ENCODE measurements around the gene CDCA7L.
A peak's percentile ranks its signal among the peaks of the same experiment; 100 is the strongest.

The CDCA7L gene

GRCh38 chr7:21945454-21946221, at the start of gene CDCA7L:
Gene CDCA7L, minus strand, starts transcription at chr7:21945899. Its CDS starts 95 bp downstream, at chr7:21945804.
- peak; percentile 93 for ATAC-seq
- peaks cover 54% of the 10 kb centered on the region for H3K4me1 Mint-ChIP-seq
- H3K27ac Mint-ChIP-seq = peak within 1 kb of the TSS; percentile 99
- peak within 1 kb of the TSS; percentile 94 for H3K4me3 Mint-ChIP-seq
- no peaks in the 10 kb centered on the region for H3K27me3 Mint-ChIP-seq
- H3K9me3 Mint-ChIP-seq = no peaks in the 10 kb centered on the region
- no peaks in the 10 kb centered on the region for H3K36me3 Mint-ChIP-seq

- H3K4me3 Mint-ChIP-seq = no peak overlapping the region
- no peaks in the 10 kb centered on the region for H3K27me3 Mint-ChIP-seq
- no peak overlapping the region for H3K27ac Mint-ChIP-seq
- no peaks in the 10 kb centered on the region for H3K9me3 Mint-ChIP-seq
- no peaks in the 10 kb centered on the region for H3K4me1 Mint-ChIP-seq
- ATAC-seq = no peak
- H3K36me3 Mint-ChIP-seq = no peaks in the 10 kb centered on the region
These were observed 40.4 kb upstream of the CDCA7L start for GRCh38 chr7:21986096-21986495.

GRCh38 chr7:21984042-21984441, 38.3 kb upstream of the CDCA7L start:
- H3K4me1 Mint-ChIP-seq = no peaks in the 10 kb centered on the region
- no peaks in the 10 kb centered on the region for H3K36me3 Mint-ChIP-seq
- no peaks in the 10 kb centered on the region for H3K9me3 Mint-ChIP-seq
- H3K4me3 Mint-ChIP-seq = no peak overlapping the region
- H3K27ac Mint-ChIP-seq = no peak overlapping the region
- H3K27me3 Mint-ChIP-seq = no peaks in the 10 kb centered on the region
- ATAC-seq = no peak

GRCh38 chr7:21983056-21983455, 37.4 kb upstream of the CDCA7L start:
- H3K27me3 Mint-ChIP-seq = no peaks in the 10 kb centered on the region

GRCh38 chr7:21981524-21981923, 35.8 kb upstream of the CDCA7L start:
- H3K27ac Mint-ChIP-seq = no peak overlapping the region
- H3K4me3 Mint-ChIP-seq = no peak overlapping the region
- H3K36me3 Mint-ChIP-seq = no peaks in the 10 kb centered on the region
- ATAC-seq = no peak
- no peaks in the 10 kb centered on the region for H3K27me3 Mint-ChIP-seq
- H3K9me3 Mint-ChIP-seq = no peaks in the 10 kb centered on the region
- H3K4me1 Mint-ChIP-seq = no peaks in the 10 kb centered on the region

More at GRCh38 chr7:21983056-21983455, 37.4 kb upstream of the CDCA7L start:
- Mint-ChIP-seq H3K27ac (no peak overlapping the region), H3K9me3 (no peaks in the 10 kb centered on the region), H3K4me1 (no peaks in the 10 kb centered on the region), H3K4me3 (no peak overlapping the region), H3K36me3 (no peaks in the 10 kb centered on the region)
- no peak for ATAC-seq

- H3K4me1 Mint-ChIP-seq = no peaks in the 10 kb centered on the region
- H3K9me3 Mint-ChIP-seq = no peaks in the 10 kb centered on the region
- no peak overlapping the region for H3K4me3 Mint-ChIP-seq
- H3K27me3 Mint-ChIP-seq = no peaks in the 10 kb centered on the region
- ATAC-seq = no peak
- no peak overlapping the region for H3K27ac Mint-ChIP-seq
- no peaks in the 10 kb centered on the region for H3K36me3 Mint-ChIP-seq
These were observed 35.3 kb upstream of the CDCA7L start for GRCh38 chr7:21980926-21981500.

- H3K4me1 Mint-ChIP-seq = peaks cover 6% of the 10 kb centered on the region
- no peak overlapping the region for H3K4me3 Mint-ChIP-seq
- no peaks in the 10 kb centered on the region for H3K9me3 Mint-ChIP-seq
- ATAC-seq = no peak
- no peaks in the 10 kb centered on the region for H3K36me3 Mint-ChIP-seq
- no peaks in the 10 kb centered on the region for H3K27me3 Mint-ChIP-seq
- H3K27ac Mint-ChIP-seq = no peak overlapping the region
These were observed 26.7 kb upstream of the CDCA7L start for GRCh38 chr7:21972397-21972784.

- Mint-ChIP-seq H3K27ac (no peak overlapping the region), H3K36me3 (no peaks in the 10 kb centered on the region), H3K27me3 (no peaks in the 10 kb centered on the region), H3K4me3 (no peak overlapping the region), H3K4me1 (peaks cover 7% of the 10 kb centered on the region), H3K9me3 (no peaks in the 10 kb centered on the region)
- no peak for ATAC-seq
These were observed 26.2 kb upstream of the CDCA7L start for GRCh38 chr7:21971780-21972396.

GRCh38 chr7:21969822-21970221, 24.1 kb upstream of the CDCA7L start:
- no peak for ATAC-seq
- no peak overlapping the region for H3K27ac Mint-ChIP-seq
- H3K9me3 Mint-ChIP-seq = no peaks in the 10 kb centered on the region
- no peaks in the 10 kb centered on the region for H3K27me3 Mint-ChIP-seq
- H3K36me3 Mint-ChIP-seq = no peaks in the 10 kb centered on the region
- peaks cover 25% of the 10 kb centered on the region for H3K4me1 Mint-ChIP-seq
- H3K4me3 Mint-ChIP-seq = no peak overlapping the region

GRCh38 chr7:21967598-21968003, 21.9 kb upstream of the CDCA7L start:
- no peaks in the 10 kb centered on the region for H3K27me3 Mint-ChIP-seq
- no peaks in the 10 kb centered on the region for H3K9me3 Mint-ChIP-seq
- no peak for ATAC-seq
- peak overlapping the region; percentile 19 for H3K4me3 Mint-ChIP-seq
- H3K36me3 Mint-ChIP-seq = no peaks in the 10 kb centered on the region
- peaks cover 42% of the 10 kb centered on the region for H3K4me1 Mint-ChIP-seq
- peak overlapping the region; percentile 70 for H3K27ac Mint-ChIP-seq

- Mint-ChIP-seq H3K9me3 (no peaks in the 10 kb centered on the region), H3K27ac (peak overlapping the region; percentile 66), H3K4me1 (peaks cover 42% of the 10 kb centered on the region), H3K36me3 (no peaks in the 10 kb centered on the region), H3K27me3 (no peaks in the 10 kb centered on the region), H3K4me3 (peak overlapping the region; percentile 26)
- peak; percentile 97 for ATAC-seq
These were observed 20.6 kb upstream of the CDCA7L start for GRCh38 chr7:21966271-21966670.

- ATAC-seq = no peak
- no peak overlapping the region for H3K4me3 Mint-ChIP-seq
These were observed 19.6 kb upstream of the CDCA7L start for GRCh38 chr7:21965291-21965690.

GRCh38 chr7:21962677-21963076, 17.0 kb upstream of the CDCA7L start:
- H3K27me3 Mint-ChIP-seq = no peaks in the 10 kb centered on the region
- no peaks in the 10 kb centered on the region for H3K36me3 Mint-ChIP-seq
- no peaks in the 10 kb centered on the region for H3K9me3 Mint-ChIP-seq
- H3K4me1 Mint-ChIP-seq = peaks cover 39% of the 10 kb centered on the region
- H3K4me3 Mint-ChIP-seq = no peak overlapping the region
- H3K27ac Mint-ChIP-seq = no peak overlapping the region
- ATAC-seq = no peak

More at GRCh38 chr7:21965291-21965690, 19.6 kb upstream of the CDCA7L start:
- Mint-ChIP-seq H3K27me3 (no peaks in the 10 kb centered on the region), H3K36me3 (no peaks in the 10 kb centered on the region), H3K27ac (peak overlapping the region; percentile 66), H3K4me1 (peaks cover 42% of the 10 kb centered on the region), H3K9me3 (no peaks in the 10 kb centered on the region)

GRCh38 chr7:21960922-21961321, 15.2 kb upstream of the CDCA7L start:
- Mint-ChIP-seq H3K27ac (no peak overlapping the region), H3K27me3 (no peaks in the 10 kb centered on the region), H3K9me3 (no peaks in the 10 kb centered on the region), H3K4me1 (peaks cover 27% of the 10 kb centered on the region), H3K4me3 (no peak overlapping the region), H3K36me3 (no peaks in the 10 kb centered on the region)
- no peak for ATAC-seq

- ATAC-seq = no peak
- Mint-ChIP-seq H3K36me3 (no peaks in the 10 kb centered on the region), H3K4me3 (no peak overlapping the region), H3K27ac (no peak overlapping the region), H3K4me1 (peaks cover 12% of the 10 kb centered on the region), H3K27me3 (no peaks in the 10 kb centered on the region), H3K9me3 (no peaks in the 10 kb centered on the region)
These were observed 13.7 kb upstream of the CDCA7L start for GRCh38 chr7:21959387-21959776.

- ATAC-seq = no peak
- H3K9me3 Mint-ChIP-seq = no peaks in the 10 kb centered on the region
These were observed 8.1 kb upstream of the CDCA7L start for GRCh38 chr7:21953781-21954180.

More at GRCh38 chr7:21953781-21954180, 8.1 kb upstream of the CDCA7L start:
- Mint-ChIP-seq H3K36me3 (no peaks in the 10 kb centered on the region), H3K27me3 (no peaks in the 10 kb centered on the region), H3K27ac (no peak overlapping the region), H3K4me1 (no peaks in the 10 kb centered on the region), H3K4me3 (no peak overlapping the region)

Measured in stimulated activated memory B cell treated with anti-CD40 and anti-IgM and Interleukin-4, amounts not matched to agents 10 μg/mL and 1 μg/mL and 100 μg/mL, for 72 hours (primary cell).